HepG2 (cell line): ENCODE data around the gene CACNG1. TPM values are rescaled to one million over a fixed set of nuclear protein-coding genes. Genes with fewer than 3 reads are reported as not detected.

Source experiments
- ATAC-seq: fragments of 200-7000 bp; cut with Tn5 transposase; 3 replicates; pipeline ENCODE4 v1.9.1; 2020; ENCODE audit warnings: mild to moderate bottlenecking, moderate library complexity
- BruUV-seq: library from RNA; stranded (reverse); fragments of 400-500 nt; replicated peaks from 2 replicates; lab custom pipeline; 2021; lab: Mats Ljungman, UMichigan
- CTCF ChIA-PET: fragments of 300-600 bp; formaldehyde crosslinking; extraction: SDS; loops from one replicate; lab custom pipeline; 2021; ENCODE audit warnings: low total read pairs, inconsistent platforms, low intra/inter-chr PET ratio; lab: Yijun Ruan, JAX
- POLR2A ChIA-PET: fragments of 350-600 bp; sonication (Branson Sonifier 250); formaldehyde crosslinking; loops from one replicate; lab custom pipeline; 2020; ENCODE audit warnings: antibody characterized with exemption, inconsistent platforms; lab: Yijun Ruan, JAX
- DNase-seq: peaks from one replicate; pipeline ENCODE4 v3.0.0-alpha.2; 2015; ENCODE audit warnings: low spot score
- FAIRE-seq: peaks from 3 replicates; lab custom pipeline; 2011; peaks lifted over from hg19 to GRCh38; lab: Jason Lieb, UNC
- H2AFZ ChIP-seq: one replicate; pipeline ENCODE4 v1.6.1; 2011; ENCODE audit warnings: low read length, inconsistent platforms
- H3K27ac ChIP-seq: fragments of 300-600 bp; 3 replicates; pipeline ENCODE4 v1.8.0; 2011; ENCODE audit warnings: mixed run types, mild to moderate bottlenecking, mixed read lengths, low read length, inconsistent platforms; ENCODE audit not compliant: insufficient read depth; ENCODE audit errors: extremely low read length
- H3K27me3 ChIP-seq, 2 experiments: fragments of 200-600 bp in 1 of 2; 2 replicates in 1 of 2; 3 replicates in 1 of 2; pipeline versions ENCODE4 v1.6.0 to v1.8.0; 2011; ENCODE audit warnings: low read length in 2 of 2, mild to moderate bottlenecking in 2 of 2, moderate library complexity in 2 of 2, inconsistent platforms in 1 of 2; ENCODE audit not compliant: insufficient read depth in 2 of 2, control insufficient read depth in 1 of 2
- H3K36me3 ChIP-seq, 2 experiments: fragments of 200-600 bp in 1 of 2; replicated peaks in 1 of 2; 2 replicates in 1 of 2; 3 replicates in 1 of 2; pipeline versions ENCODE4 v1.5.1 to v1.8.0; 2011; ENCODE audit warnings: low read length in 2 of 2, inconsistent platforms in 1 of 2; ENCODE audit not compliant: insufficient read depth in 2 of 2, control insufficient read depth in 1 of 2
- H3K4me1 ChIP-seq: 2 replicates; pipeline ENCODE4 v1.5.1; 2012; ENCODE audit warnings: low read length, inconsistent platforms; ENCODE audit not compliant: insufficient read depth
- H3K4me2 ChIP-seq: 2 replicates; pipeline ENCODE4 v1.6.0; 2011; ENCODE audit warnings: low read depth, low read length, inconsistent platforms
- H3K4me3 ChIP-seq, 3 experiments: fragments of 200-600 bp in 1 of 3; sonication (generic), shearing (Covaris generic) in 1 of 3; replicated peaks in 1 of 3; 2 replicates each; pipeline ENCODE4 v1.5.1; 2011 to 2016; ENCODE audit warnings: low read length in 3 of 3, inconsistent platforms in 2 of 3, low read depth in 2 of 3, mild to moderate bottlenecking in 2 of 3, control low read depth in 1 of 3, mixed read lengths in 1 of 3; ENCODE audit not compliant: insufficient read depth in 1 of 3
- H3K79me2 ChIP-seq: one replicate; pipeline ENCODE4 v1.6.1; 2011; ENCODE audit warnings: low read length, inconsistent platforms; ENCODE audit not compliant: insufficient read depth
- H3K9ac ChIP-seq: 2 replicates; pipeline ENCODE4 v1.6.0; 2011; ENCODE audit warnings: mild to moderate bottlenecking, low read depth, low read length, inconsistent platforms; ENCODE audit not compliant: insufficient read depth
- H3K9me3 ChIP-seq: 2 replicates; pipeline ENCODE4 v1.5.1; 2012; ENCODE audit warnings: mild to moderate bottlenecking, low read length
- H4K20me1 ChIP-seq: 2 replicates; pipeline ENCODE4 v1.6.0; 2011; ENCODE audit warnings: inconsistent platforms, mild to moderate bottlenecking, low read length, moderate library complexity; ENCODE audit not compliant: insufficient read depth
- BCL6 ChIP-seq: IDR thresholded peaks from 2 replicates; pipeline ENCODE4 v1.6.1; 2016; ENCODE audit warnings: missing genetic modification reagents, missing compliant biosample characterization
- ELF3 ChIP-seq: IDR thresholded peaks from 2 replicates; pipeline ENCODE4 v1.6.1; 2016; ENCODE audit warnings: missing genetic modification reagents, missing compliant biosample characterization
- GABPA ChIP-seq, 2 experiments: IDR thresholded peaks; 2 replicates each; pipeline ENCODE4 v1.6.1; 2011 to 2016; ENCODE audit warnings: low read depth in 2 of 2, low read length in 1 of 2, missing biosample characterization in 1 of 2, missing genetic modification characterization in 1 of 2
- GLI4 ChIP-seq: sonication (generic); formaldehyde crosslinking; IDR thresholded peaks from 2 replicates; pipeline ENCODE4 v1.5.1; 2020; ENCODE audit warnings: missing genetic modification reagents, mild to moderate bottlenecking, moderate library complexity, borderline replicate concordance
- KLF11 ChIP-seq: IDR thresholded peaks from 2 replicates; pipeline ENCODE4 v1.6.1; 2016; ENCODE audit warnings: missing compliant biosample characterization
- MAFF ChIP-seq: IDR thresholded peaks from 2 replicates; pipeline ENCODE4 v1.6.1; 2011; ENCODE audit warnings: low read depth, low read length, improper control_type of control experiment
- NRL ChIP-seq: sonication (generic); formaldehyde crosslinking; IDR thresholded peaks from 2 replicates; pipeline ENCODE4 v1.5.0; 2020; ENCODE audit warnings: missing genetic modification reagents, mild to moderate bottlenecking, moderate library complexity, borderline replicate concordance
- RARA ChIP-seq: IDR thresholded peaks from 2 replicates; pipeline ENCODE4 v1.6.1; 2016; ENCODE audit warnings: missing genetic modification reagents, missing compliant biosample characterization
- RNF2 ChIP-seq: fragments of 450-650 bp; conservative IDR thresholded peaks from 2 replicates; pipeline ENCODE4 v1.6.1; 2016; ENCODE audit warnings: low read depth
- SAP130 ChIP-seq: IDR thresholded peaks from 2 replicates; pipeline ENCODE4 v1.6.1; 2016; ENCODE audit warnings: low read depth
- TCF7 ChIP-seq: sonication (generic); IDR thresholded peaks from 2 replicates; pipeline ENCODE4 v1.6.1; 2016; ENCODE audit warnings: antibody characterized with exemption, low read depth
- ZNF264 ChIP-seq: sonication (generic); formaldehyde crosslinking; IDR thresholded peaks from 2 replicates; pipeline ENCODE4 v1.4.0; 2020; ENCODE audit warnings: missing genetic modification reagents
- ZNF333 ChIP-seq: sonication (generic); formaldehyde crosslinking; IDR thresholded peaks from 2 replicates; pipeline ENCODE4 v1.4.0; 2020; ENCODE audit warnings: mild to moderate bottlenecking, missing genetic modification reagents, borderline replicate concordance
- ZNF354B ChIP-seq: sonication (generic); formaldehyde crosslinking; IDR thresholded peaks from 2 replicates; pipeline ENCODE4 v1.8.0; 2022; ENCODE audit warnings: mild to moderate bottlenecking, missing genetic modification reagents
- ZNF570 ChIP-seq: sonication (generic); formaldehyde crosslinking; IDR thresholded peaks from 2 replicates; pipeline ENCODE4 v1.4.0; 2020; ENCODE audit warnings: mild to moderate bottlenecking, missing genetic modification reagents, borderline replicate concordance
- WGBS: methylation state at CpG from one replicate; pipeline ENCODE4 v1.1.6; 2017; ENCODE audit warnings: low lambda C conversion rate; 5-methylcytosine and 5-hydroxymethylcytosine counted together
- in situ Hi-C: cut with HindIII; loops from 2 replicates; pipeline ENCODE4 v1.10.0; 2017; ENCODE audit warnings: low pct_unique_long_range_greater_than_20kb; ENCODE audit not compliant: extremely low pct_ligation_motif_present
- intact Hi-C: fragments of 100-400 bp; cut with micrococcal nuclease; formaldehyde crosslinking; loops from one replicate; pipeline ENCODE4 v1.10.0; 2022; ENCODE audit not compliant: unreplicated experiment
- polyA plus RNA-seq, 8 experiments: library from polyadenylated mRNA; depleted of rRNA in 3 of 8; stranded (reverse) in 7 of 8; unstranded in 1 of 8; fragments of >200 nt; fragmentation: Illumina TruSeq in 4 of 8; extraction: Trizol in 4 of 8; gene quantifications; 2 replicates each; pipeline versions ENCODE4 v1.2.1 to v1.2.3, GENCODE V29; 2011 to 2016; ENCODE audit warnings: low read depth in 4 of 8, missing spikeins in 1 of 8, mixed read lengths in 1 of 8; ENCODE audit not compliant: insufficient read depth in 1 of 8
- total RNA-seq, 5 experiments: library from RNA; depleted of rRNA; stranded (reverse); fragments of >200 nt; fragmentation: Illumina TruSeq; extraction: Trizol; gene quantifications; 2 replicates each; pipeline ENCODE4 v1.2.3, GENCODE V29; 2016; ENCODE audit warnings: low read depth in 1 of 5
- TF ChIP-seq, protein P1 (sequence below): sonication (generic); formaldehyde crosslinking; IDR thresholded peaks from 2 replicates; pipeline ENCODE4 v1.8.1; 2023; ENCODE audit warnings: mild to moderate bottlenecking, moderate library complexity, missing genetic modification reagents
- TF ChIP-seq, protein P2 (sequence below): sonication (generic); formaldehyde crosslinking; IDR thresholded peaks from 2 replicates; pipeline ENCODE4 v1.4.0; 2020; ENCODE audit warnings: missing genetic modification reagents, borderline replicate concordance
- TF ChIP-seq, protein P3 (sequence below): sonication (generic); formaldehyde crosslinking; IDR thresholded peaks from 2 replicates; pipeline ENCODE4 v1.8.1; 2022; ENCODE audit warnings: mild to moderate bottlenecking, missing genetic modification reagents

CACNG1 gene
- total and polyA plus RNA-seq, 2 of the 13 experiments (the other 11 are each of a cell fraction or from before 2014, with no cell fraction given): not detected

DNA sequence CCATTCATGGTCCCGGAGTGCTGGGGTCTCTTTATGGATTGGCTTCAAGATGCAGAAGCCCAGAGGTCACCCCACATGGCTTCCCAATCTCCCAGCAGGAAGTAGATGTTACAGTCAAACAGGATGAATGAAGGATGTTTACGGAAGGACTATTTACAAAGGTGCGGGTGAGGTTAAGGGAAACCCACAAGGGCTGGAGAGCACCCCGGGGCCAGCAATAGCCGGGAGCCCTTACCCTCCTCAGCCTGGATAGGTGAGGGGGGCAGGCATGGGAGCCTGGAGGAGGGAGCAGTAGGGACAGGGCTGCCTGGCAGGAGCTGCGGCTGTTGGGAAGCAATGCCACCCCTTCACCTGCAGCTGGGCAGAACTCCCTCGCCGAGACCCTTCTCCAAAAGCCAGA lies 24.5 kb upstream of the CACNG1 start (continued):
- TF ChIP-seq GABPA (IDR thresholded peaks at IDR 0.05; ENCODE audit: low read depth, low read length): no peak
- 0 out of 2 replicates have a peak, but pooled peaks have one; percentile 25 for TF ChIP-seq GABPA (CRISPR knock-in tag; IDR thresholded peaks at IDR 0.05; ENCODE audit: low read depth)
- TF ChIP-seq, protein P1, sequence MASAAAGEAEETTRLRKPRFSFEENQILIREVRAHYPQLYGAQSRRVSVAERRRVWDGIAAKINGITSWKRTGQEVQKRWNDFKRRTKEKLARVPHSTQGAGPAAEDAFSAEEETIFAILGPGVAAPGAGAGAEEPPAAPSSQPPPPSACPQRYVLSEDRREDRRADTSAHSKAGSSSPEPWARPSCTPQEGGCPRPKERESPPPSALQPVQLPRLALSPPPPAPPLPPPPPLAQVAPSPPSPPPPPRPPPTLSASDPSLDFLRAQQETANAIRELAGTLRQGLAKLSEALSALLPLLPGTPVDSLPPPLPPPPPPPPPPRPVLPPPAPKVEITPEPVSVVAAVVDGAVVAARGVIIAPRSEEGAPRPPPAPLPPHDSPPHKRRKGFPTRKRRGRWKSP (CRISPR knock-in tag): no peak
- TF ChIP-seq RARA (CRISPR knock-in tag): 0 out of 2 replicates have a peak, but pooled peaks have one; percentile 30
- TF ChIP-seq SAP130 (CRISPR knock-in tag): no peak
- no peak for TF ChIP-seq MAFF
- TF ChIP-seq ELF3: 0 out of 2 replicates have a peak, but pooled peaks have one; percentile 24
- TF ChIP-seq, all 625 proteins: peak for 8

DNA sequence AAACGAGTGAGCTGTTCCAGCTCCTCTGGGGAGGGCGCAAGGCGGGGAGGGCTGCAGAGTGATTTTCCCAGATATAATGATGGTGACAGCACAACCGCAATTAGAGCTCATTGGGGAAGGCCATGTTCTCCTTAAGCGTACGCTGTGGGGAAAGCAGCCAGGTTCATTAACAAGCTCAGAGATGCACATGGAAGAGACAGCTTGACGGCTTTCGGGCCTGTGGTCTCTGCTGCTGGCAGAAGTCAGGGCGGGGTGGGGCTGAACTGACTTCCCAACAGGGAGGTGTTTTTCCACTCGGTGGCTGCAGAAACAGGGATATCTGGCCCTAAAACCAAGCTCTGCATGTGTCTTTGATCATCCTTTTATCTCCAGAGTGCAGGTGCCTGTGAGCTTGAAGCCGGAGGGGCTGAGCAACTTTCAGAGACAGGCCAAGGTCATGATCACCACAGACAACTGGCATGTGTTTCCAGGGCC lies 24.0 kb upstream of the CACNG1 start:
- Histone ChIP-seq H4K20me1 (no peaks in the 10 kb centered on the region), H3K4me2 (no peak overlapping the region), H3K27ac (no peak overlapping the region), H3K79me2 (no peaks in the 10 kb centered on the region), H3K36me3 (no peaks in the 10 kb centered on the region), H3K4me1 (peaks cover 16% of the 10 kb centered on the region), H3K4me3 (no peak overlapping the region), H3K27me3 (peaks cover 10 to 25% of the 10 kb centered on the region in 2 experiments; a peak in 4 of 5 replicates), H2AFZ (no peak overlapping the region), H3K9me3 (no peaks in the 10 kb centered on the region), H3K9ac (no peak overlapping the region)
- FAIRE-seq (no peak), DNase-seq (peak; percentile 16), ATAC-seq (peak; percentile 28; the same call in 2 of the 3 replicates)
- POLR2A ChIA-PET: no interaction called here
- BruUV-seq: no TSS peak
- CTCF ChIA-PET: no interaction called here
- intact Hi-C loops (no loop called here), in situ Hi-C loops (no loop called here)
- 66% methylated on average over 10 of the region's 11 CpGs for WGBS
- peak; percentile 25; the same call in 1 of the 2 replicates for TF ChIP-seq TCF7
- TF ChIP-seq, protein P2, sequence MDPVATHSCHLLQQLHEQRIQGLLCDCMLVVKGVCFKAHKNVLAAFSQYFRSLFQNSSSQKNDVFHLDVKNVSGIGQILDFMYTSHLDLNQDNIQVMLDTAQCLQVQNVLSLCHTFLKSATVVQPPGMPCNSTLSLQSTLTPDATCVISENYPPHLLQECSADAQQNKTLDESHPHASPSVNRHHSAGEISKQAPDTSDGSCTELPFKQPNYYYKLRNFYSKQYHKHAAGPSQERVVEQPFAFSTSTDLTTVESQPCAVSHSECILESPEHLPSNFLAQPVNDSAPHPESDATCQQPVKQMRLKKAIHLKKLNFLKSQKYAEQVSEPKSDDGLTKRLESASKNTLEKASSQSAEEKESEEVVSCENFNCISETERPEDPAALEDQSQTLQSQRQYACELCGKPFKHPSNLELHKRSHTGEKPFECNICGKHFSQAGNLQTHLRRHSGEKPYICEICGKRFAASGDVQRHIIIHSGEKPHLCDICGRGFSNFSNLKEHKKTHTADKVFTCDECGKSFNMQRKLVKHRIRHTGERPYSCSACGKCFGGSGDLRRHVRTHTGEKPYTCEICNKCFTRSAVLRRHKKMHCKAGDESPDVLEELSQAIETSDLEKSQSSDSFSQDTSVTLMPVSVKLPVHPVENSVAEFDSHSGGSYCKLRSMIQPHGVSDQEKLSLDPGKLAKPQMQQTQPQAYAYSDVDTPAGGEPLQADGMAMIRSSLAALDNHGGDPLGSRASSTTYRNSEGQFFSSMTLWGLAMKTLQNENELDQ (CRISPR knock-in tag): no peak
- TF ChIP-seq GLI4 (CRISPR knock-in tag): no peak
- peak; percentile 51; the same call in 1 of the 2 replicates for TF ChIP-seq BCL6 (CRISPR knock-in tag)
- TF ChIP-seq, protein P3, sequence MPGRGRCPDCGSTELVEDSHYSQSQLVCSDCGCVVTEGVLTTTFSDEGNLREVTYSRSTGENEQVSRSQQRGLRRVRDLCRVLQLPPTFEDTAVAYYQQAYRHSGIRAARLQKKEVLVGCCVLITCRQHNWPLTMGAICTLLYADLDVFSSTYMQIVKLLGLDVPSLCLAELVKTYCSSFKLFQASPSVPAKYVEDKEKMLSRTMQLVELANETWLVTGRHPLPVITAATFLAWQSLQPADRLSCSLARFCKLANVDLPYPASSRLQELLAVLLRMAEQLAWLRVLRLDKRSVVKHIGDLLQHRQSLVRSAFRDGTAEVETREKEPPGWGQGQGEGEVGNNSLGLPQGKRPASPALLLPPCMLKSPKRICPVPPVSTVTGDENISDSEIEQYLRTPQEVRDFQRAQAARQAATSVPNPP (CRISPR knock-in tag): no peak
- no peak for TF ChIP-seq ZNF354B (CRISPR knock-in tag)
- no peak for TF ChIP-seq RNF2
- no peak for TF ChIP-seq KLF11 (CRISPR knock-in tag)
- no peak for TF ChIP-seq ZNF333
- no peak for TF ChIP-seq ZNF264 (CRISPR knock-in tag)
- no peak for TF ChIP-seq ZNF570
- peak; percentile 52 for TF ChIP-seq RARA (CRISPR knock-in tag)
- no peak for TF ChIP-seq NRL (CRISPR knock-in tag)
